Measurements from ENCODE around the gene HTR4. TPM values are rescaled to one million over a fixed set of nuclear protein-coding genes. Genes with fewer than 3 reads are reported as not detected.

The HTR4 gene
- polyA plus RNA-seq, 1 experiment: not detected

DNA sequence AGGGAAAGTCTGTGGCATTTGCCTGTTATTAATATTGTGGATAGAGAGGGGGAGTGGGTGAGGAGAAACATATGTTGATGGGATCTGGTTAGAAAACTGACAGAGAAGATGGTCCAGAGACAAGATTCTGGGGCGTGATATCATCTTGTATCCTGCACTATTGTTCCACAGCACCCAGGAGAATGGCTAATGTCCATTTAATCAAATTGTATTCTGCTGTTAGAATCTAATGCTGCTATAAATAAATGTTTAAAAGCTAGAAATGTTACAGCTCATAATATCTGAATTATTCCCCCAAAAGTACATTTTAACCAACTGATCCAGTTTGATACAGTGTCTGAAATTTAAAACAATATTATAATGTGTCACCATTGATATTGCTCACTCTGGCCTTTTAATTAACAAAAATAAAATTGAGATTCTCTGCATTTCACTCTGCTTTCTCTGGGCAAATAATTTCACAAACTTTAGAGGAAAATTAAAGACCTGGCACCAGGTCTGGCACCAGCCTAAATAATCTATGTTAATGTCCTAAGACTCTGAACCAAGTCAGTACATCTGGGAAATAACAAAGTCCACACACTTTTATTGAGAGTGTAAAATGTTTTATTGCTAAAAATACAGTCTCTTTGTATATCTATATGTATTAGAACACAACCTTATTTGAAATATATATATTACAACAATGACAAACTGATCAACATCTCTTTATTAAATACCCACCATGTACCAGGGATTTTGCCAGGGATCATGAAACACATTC is 18.8 kb downstream of the HTR4 start:
- Histone ChIP-seq H3K27me3 (ENCODE audit: control insufficient read depth, insufficient read depth, low read length) (no peaks in the 10 kb centered on the region), H3K9me3 (ENCODE audit: control insufficient read depth, insufficient read depth, low read length) (no peaks in the 10 kb centered on the region), H3K27ac (ENCODE audit: low read depth, low read length) (no peak overlapping the region), H3K4me3 (ENCODE audit: low read depth, low read length) (no peak overlapping the region)
- ChIA-PET POLR2A (no interaction called here), CTCF (interaction anchor here (1.0 kb wide), 1 partner anchor 95 kb away, joined by 3 read pairs; no protein-coding TSS in a partner anchor)
- TF ChIP-seq, protein P1, sequence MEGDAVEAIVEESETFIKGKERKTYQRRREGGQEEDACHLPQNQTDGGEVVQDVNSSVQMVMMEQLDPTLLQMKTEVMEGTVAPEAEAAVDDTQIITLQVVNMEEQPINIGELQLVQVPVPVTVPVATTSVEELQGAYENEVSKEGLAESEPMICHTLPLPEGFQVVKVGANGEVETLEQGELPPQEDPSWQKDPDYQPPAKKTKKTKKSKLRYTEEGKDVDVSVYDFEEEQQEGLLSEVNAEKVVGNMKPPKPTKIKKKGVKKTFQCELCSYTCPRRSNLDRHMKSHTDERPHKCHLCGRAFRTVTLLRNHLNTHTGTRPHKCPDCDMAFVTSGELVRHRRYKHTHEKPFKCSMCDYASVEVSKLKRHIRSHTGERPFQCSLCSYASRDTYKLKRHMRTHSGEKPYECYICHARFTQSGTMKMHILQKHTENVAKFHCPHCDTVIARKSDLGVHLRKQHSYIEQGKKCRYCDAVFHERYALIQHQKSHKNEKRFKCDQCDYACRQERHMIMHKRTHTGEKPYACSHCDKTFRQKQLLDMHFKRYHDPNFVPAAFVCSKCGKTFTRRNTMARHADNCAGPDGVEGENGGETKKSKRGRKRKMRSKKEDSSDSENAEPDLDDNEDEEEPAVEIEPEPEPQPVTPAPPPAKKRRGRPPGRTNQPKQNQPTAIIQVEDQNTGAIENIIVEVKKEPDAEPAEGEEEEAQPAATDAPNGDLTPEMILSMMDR (IDR thresholded peaks at IDR 0.05; ENCODE audit: low read depth, low read length): no peak
- no peak for DNase-seq (ENCODE audit: low read depth, low spot score)

DNA sequence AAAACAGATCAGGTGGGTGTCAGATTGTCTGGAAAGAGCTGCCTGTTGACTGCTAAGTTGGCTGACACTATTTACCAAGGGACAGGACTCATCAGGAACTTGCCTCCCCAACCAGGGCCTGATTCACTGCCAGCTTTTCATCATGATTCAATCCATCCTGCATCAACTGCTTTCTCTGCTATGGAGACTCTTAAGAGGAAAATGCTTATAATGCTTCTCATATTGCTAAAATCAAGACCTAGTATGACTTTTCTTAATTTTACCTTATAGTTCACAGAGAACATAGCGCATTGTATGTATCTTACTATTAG is 21.3 kb downstream of the HTR4 start:
- ChIA-PET POLR2A (no interaction called here), CTCF (no interaction called here)
- H3K9me3 ChIP-seq (ENCODE audit: control insufficient read depth, insufficient read depth, low read length): no peaks in the 10 kb centered on the region
- no peak overlapping the region for H3K4me3 ChIP-seq (ENCODE audit: low read depth, low read length)
- TF ChIP-seq, protein P1 (IDR thresholded peaks at IDR 0.05; ENCODE audit: low read depth, low read length): no peak
- no peak overlapping the region for H3K27ac ChIP-seq (ENCODE audit: low read depth, low read length)
- no peak for DNase-seq (ENCODE audit: low read depth, low spot score)
- H3K27me3 ChIP-seq (ENCODE audit: control insufficient read depth, insufficient read depth, low read length): no peaks in the 10 kb centered on the region

DNA sequence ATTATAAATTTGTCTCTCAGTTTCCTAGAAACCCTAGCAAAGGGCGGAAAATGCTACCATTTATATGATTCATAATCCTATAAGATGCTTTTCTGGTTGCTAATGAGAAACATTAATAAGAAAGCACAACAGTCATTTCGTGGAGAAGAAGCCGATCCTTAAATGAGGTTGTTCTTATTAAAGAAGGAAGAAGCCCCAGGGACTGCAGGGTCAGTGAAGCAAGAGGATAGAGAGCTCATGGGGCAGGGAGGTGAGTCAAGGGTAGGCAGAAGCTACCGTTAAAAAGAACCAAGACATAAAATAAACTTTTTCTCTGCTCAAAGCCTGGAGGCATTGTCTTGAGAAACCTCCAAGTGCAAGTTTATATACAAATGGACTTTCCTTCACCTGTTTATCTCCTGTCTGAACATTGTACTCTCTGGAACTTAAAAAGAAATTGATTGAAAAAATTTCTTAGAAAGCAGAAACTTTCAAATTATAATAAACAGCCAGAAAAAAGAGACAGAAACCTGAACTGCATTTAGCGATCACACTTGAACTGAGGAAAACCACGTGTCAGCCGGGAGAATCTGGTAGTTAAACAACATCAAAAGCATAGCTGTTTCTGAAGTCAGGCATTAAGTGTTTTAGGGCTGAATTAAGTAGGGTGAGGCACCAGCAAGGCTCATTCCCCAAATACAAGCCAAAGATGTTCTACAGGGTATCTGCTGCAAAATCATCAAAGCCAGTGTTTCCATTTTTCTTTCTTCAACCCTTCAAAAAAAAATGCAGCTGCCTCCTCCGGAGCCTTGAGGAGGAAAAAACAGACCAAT is 21.9 kb downstream of the HTR4 start:
- no peaks in the 10 kb centered on the region for H3K9me3 ChIP-seq (ENCODE audit: control insufficient read depth, insufficient read depth, low read length)
- no peak overlapping the region for H3K4me3 ChIP-seq (ENCODE audit: low read depth, low read length)
- H3K27ac ChIP-seq (ENCODE audit: low read depth, low read length): no peak overlapping the region
- no peak for DNase-seq (ENCODE audit: low read depth, low spot score)
- TF ChIP-seq, protein P1 (IDR thresholded peaks at IDR 0.05; ENCODE audit: low read depth, low read length): no peak
- H3K27me3 ChIP-seq (ENCODE audit: control insufficient read depth, insufficient read depth, low read length): no peaks in the 10 kb centered on the region
- ChIA-PET CTCF (no interaction called here), POLR2A (no interaction called here)

DNA sequence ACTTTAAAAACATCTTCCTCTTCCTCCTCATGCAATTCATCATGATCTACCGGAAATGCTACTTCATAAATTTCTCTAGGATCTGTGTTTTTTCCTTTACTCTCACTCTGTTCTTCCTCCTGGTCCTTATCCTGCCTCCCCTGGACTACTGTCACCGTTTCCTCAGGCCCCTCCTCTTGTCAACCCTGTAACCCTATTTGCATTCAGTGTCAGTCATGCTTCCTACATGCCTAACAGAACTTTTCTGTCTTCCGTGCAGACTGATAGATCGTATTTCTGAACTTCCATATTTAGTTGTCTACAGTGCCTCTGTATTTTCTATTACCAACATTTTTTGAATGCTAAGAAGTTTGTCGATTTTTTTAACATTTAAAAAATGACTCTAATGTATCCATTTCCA is 27.3 kb downstream of the HTR4 start:
- H3K4me3 ChIP-seq (ENCODE audit: low read depth, low read length): no peak overlapping the region
- H3K27ac ChIP-seq (ENCODE audit: low read depth, low read length): no peak overlapping the region
- ChIA-PET CTCF (no interaction called here), POLR2A (no interaction called here)
- no peak for DNase-seq (ENCODE audit: low read depth, low spot score)
- no peaks in the 10 kb centered on the region for H3K9me3 ChIP-seq (ENCODE audit: control insufficient read depth, insufficient read depth, low read length)
- TF ChIP-seq, protein P1 (IDR thresholded peaks at IDR 0.05; ENCODE audit: low read depth, low read length): no peak
- H3K27me3 ChIP-seq (ENCODE audit: control insufficient read depth, insufficient read depth, low read length): no peaks in the 10 kb centered on the region

DNA sequence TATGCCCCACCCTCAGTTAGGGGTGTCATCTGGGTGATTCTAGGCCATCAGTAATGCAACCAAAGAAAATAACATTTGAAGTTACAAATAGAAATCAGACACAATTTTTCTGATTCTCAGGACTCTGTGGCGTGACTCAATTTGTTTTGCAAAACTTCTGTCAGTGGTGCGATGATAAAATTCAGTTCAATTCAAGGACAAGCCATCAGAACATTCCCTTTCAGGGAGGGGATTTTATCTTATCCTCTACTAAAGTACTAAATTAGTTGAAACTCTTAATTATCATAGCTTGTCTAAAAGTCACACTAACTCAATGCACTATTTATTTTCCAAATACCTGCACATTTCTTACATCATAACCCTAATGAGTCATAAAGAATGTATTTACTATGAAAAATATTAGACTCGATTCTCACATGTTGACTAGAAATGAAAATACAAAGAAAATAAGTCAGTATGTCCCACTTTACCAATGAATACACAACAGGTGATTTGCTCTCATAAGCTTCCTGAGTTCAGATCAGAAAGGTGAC is 28.2 kb downstream of the HTR4 start:
- TF ChIP-seq, protein P1 (IDR thresholded peaks at IDR 0.05; ENCODE audit: low read depth, low read length): no peak
- CTCF ChIA-PET: interaction anchor here (1.0 kb wide), 1 partner anchor 105 kb away, joined by 3 read pairs; no protein-coding TSS in a partner anchor

More for the DNA sequence above, 28.2 kb downstream of the HTR4 start:
- POLR2A ChIA-PET: no interaction called here
- no peak for DNase-seq (ENCODE audit: low read depth, low spot score)
- H3K9me3 ChIP-seq (ENCODE audit: control insufficient read depth, insufficient read depth, low read length): no peaks in the 10 kb centered on the region
- no peak overlapping the region for H3K4me3 ChIP-seq (ENCODE audit: low read depth, low read length)
- no peaks in the 10 kb centered on the region for H3K27me3 ChIP-seq (ENCODE audit: control insufficient read depth, insufficient read depth, low read length)
- H3K27ac ChIP-seq (ENCODE audit: low read depth, low read length): no peak overlapping the region
